Activated CD4-positive, alpha-beta T cell treated with anti-CD3 and anti-CD28 coated beads, Interleukin-2, amount 10 ng/mL, durations not matched to agents 24 days and 14 days (primary cell): Measurements from ENCODE around the gene HS3ST5. TPM values are rescaled to one million over a fixed set of nuclear protein-coding genes. Genes with fewer than 3 reads are reported as not detected.
"Not testable (repeated sequence)": the region's sequence is repeated elsewhere in the genome, so short reads cannot be mapped to it uniquely, and the experiment has no call there.

Experiments
- DNase-seq: peaks from one replicate; pipeline ENCODE4 v3.0.0; 2022
- H3K27ac Mint-ChIP-seq: one replicate; pipeline ENCODE4 v1.8.0; 2022; ENCODE audit warnings: mild to moderate bottlenecking, mixed read lengths
- H3K27me3 Mint-ChIP-seq: one replicate; pipeline ENCODE4 v1.8.0; 2022; ENCODE audit warnings: mixed read lengths
- H3K36me3 Mint-ChIP-seq: one replicate; pipeline ENCODE4 v1.8.0; 2022; ENCODE audit warnings: low read depth, mild to moderate bottlenecking, mixed read lengths
- H3K4me1 Mint-ChIP-seq: one replicate; pipeline ENCODE4 v1.8.0; 2021; ENCODE audit warnings: mixed read lengths
- H3K4me3 Mint-ChIP-seq: one replicate; pipeline ENCODE4 v1.8.0; 2022; ENCODE audit warnings: mild to moderate bottlenecking, moderate library complexity, mixed read lengths
- H3K9me3 Mint-ChIP-seq: one replicate; pipeline ENCODE4 v1.8.0; 2021; ENCODE audit warnings: mixed read lengths
- intact Hi-C: fragments of 100-400 bp; cut with micrococcal nuclease; formaldehyde crosslinking; loops from one replicate; pipeline ENCODE4 v1.15.1; 2023
- total RNA-seq: library from RNA; stranded (reverse); gene quantifications from 2 replicates; pipeline ENCODE4 v1.2.3, GENCODE V29; 2022

Gene HS3ST5
- total RNA-seq, 1 donor from 2014 or later = not detected

- Mint-ChIP-seq H3K36me3 (no peaks in the 10 kb centered on the region), H3K4me1 (no peaks in the 10 kb centered on the region), H3K27ac (no peak overlapping the region), H3K4me3 (no peak overlapping the region), H3K27me3 (peaks cover 14% of the 10 kb centered on the region), H3K9me3 (no peaks in the 10 kb centered on the region)
- DNase-seq = peak; percentile 10
- intact Hi-C loops = no loop called here
These were observed 259.6 kb downstream of the HS3ST5 start for GRCh38 chr6:114083251-114083650.

DNA sequence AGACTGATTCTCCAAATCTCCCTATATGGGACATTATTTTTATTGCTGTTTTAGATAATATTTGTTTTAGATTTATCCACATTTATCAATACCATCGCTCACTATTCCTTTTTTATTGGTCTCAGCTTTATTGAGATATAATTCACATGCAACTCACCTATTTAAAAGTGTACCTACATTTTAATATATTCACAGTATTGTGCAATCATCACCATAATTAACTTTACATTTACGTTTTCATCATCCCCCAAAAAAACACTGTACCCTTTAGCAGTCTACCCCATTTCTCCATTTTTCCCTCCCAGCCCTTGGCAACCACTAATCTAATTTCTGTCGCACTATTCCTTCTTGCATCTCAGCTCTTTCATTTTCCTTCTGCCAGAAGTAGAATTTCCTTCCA, 261.1 kb downstream of the HS3ST5 start:
- peaks cover 9% of the 10 kb centered on the region for H3K27me3 Mint-ChIP-seq
- H3K36me3 Mint-ChIP-seq = no peaks in the 10 kb centered on the region
- no peaks in the 10 kb centered on the region for H3K4me1 Mint-ChIP-seq
- H3K4me3 Mint-ChIP-seq = no peak overlapping the region
- intact Hi-C loops = no loop called here
- H3K9me3 Mint-ChIP-seq = no peaks in the 10 kb centered on the region
- no peak for DNase-seq
- H3K27ac Mint-ChIP-seq = no peak overlapping the region

GRCh38 chr6:114080891-114081510, 261.8 kb downstream of the HS3ST5 start:
- Mint-ChIP-seq H3K4me3 (no peak overlapping the region), H3K4me1 (no peaks in the 10 kb centered on the region), H3K9me3 (no peaks in the 10 kb centered on the region), H3K27me3 (peaks cover 9% of the 10 kb centered on the region), H3K36me3 (no peaks in the 10 kb centered on the region), H3K27ac (no peak overlapping the region)
- intact Hi-C loops = no loop called here
- DNase-seq = no peak

DNA sequence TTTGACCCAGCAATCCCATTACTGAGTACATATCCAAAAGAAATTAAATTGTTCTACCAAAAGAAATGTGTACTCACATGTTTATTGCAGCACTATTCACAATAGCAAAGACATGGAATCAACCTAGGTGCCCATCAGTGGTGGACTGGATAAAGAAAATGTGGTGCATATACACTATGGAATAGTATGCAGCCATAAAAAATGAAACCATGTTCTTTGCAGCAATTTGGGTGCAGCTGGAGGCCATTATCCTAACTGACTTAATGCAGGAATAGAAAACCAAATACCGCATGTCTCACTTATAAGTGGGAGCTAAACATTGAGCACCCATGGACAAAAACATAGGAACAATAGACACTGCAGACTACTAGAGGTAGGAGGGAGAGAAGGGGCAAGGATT, 262.4 kb downstream of the HS3ST5 start:
- H3K9me3 Mint-ChIP-seq, H3K27me3 Mint-ChIP-seq, DNase-seq, H3K4me3 Mint-ChIP-seq, intact Hi-C loops, H3K36me3 Mint-ChIP-seq, H3K4me1 Mint-ChIP-seq, H3K27ac Mint-ChIP-seq: not testable (repeated sequence)

- Mint-ChIP-seq H3K4me3 (no peak overlapping the region), H3K27ac (no peak overlapping the region), H3K4me1 (no peaks in the 10 kb centered on the region), H3K27me3 (no peaks in the 10 kb centered on the region), H3K36me3 (no peaks in the 10 kb centered on the region), H3K9me3 (no peaks in the 10 kb centered on the region)
- intact Hi-C loops = no loop called here
- DNase-seq = no peak
These were observed 267.0 kb downstream of the HS3ST5 start for GRCh38 chr6:114075777-114076176.

GRCh38 chr6:114075300-114075699, 267.5 kb downstream of the HS3ST5 start:
- no peak overlapping the region for H3K4me3 Mint-ChIP-seq
- H3K36me3 Mint-ChIP-seq = no peaks in the 10 kb centered on the region
- no peaks in the 10 kb centered on the region for H3K27me3 Mint-ChIP-seq
- no peak overlapping the region for H3K27ac Mint-ChIP-seq
- no peaks in the 10 kb centered on the region for H3K9me3 Mint-ChIP-seq
- no peaks in the 10 kb centered on the region for H3K4me1 Mint-ChIP-seq
- intact Hi-C loops = no loop called here
- no peak for DNase-seq

GRCh38 chr6:114068771-114069170, 274.1 kb downstream of the HS3ST5 start:
- H3K27ac Mint-ChIP-seq = no peak overlapping the region
- no peaks in the 10 kb centered on the region for H3K9me3 Mint-ChIP-seq
- H3K4me3 Mint-ChIP-seq = no peak overlapping the region
- H3K4me1 Mint-ChIP-seq = no peaks in the 10 kb centered on the region
- H3K36me3 Mint-ChIP-seq = no peaks in the 10 kb centered on the region
- DNase-seq = no peak
- intact Hi-C loops = no loop called here
- H3K27me3 Mint-ChIP-seq = peaks cover 4% of the 10 kb centered on the region

- no peaks in the 10 kb centered on the region for H3K4me1 Mint-ChIP-seq
- intact Hi-C loops = no loop called here
- peaks cover 4% of the 10 kb centered on the region for H3K27me3 Mint-ChIP-seq
- no peak overlapping the region for H3K27ac Mint-ChIP-seq
- H3K36me3 Mint-ChIP-seq = no peaks in the 10 kb centered on the region
- no peak for DNase-seq
- no peaks in the 10 kb centered on the region for H3K9me3 Mint-ChIP-seq
- H3K4me3 Mint-ChIP-seq = no peak overlapping the region
These were observed 274.7 kb downstream of the HS3ST5 start for GRCh38 chr6:114068116-114068515.

GRCh38 chr6:114064862-114065261, 278.0 kb downstream of the HS3ST5 start:
- Mint-ChIP-seq H3K36me3 (no peaks in the 10 kb centered on the region), H3K27me3 (peaks cover 4% of the 10 kb centered on the region), H3K4me1 (no peaks in the 10 kb centered on the region), H3K27ac (no peak overlapping the region), H3K4me3 (no peak overlapping the region), H3K9me3 (no peaks in the 10 kb centered on the region)
- intact Hi-C loops = no loop called here
- DNase-seq = no peak

GRCh38 chr6:114063956-114064355, 278.9 kb downstream of the HS3ST5 start:
- Mint-ChIP-seq H3K4me3 (no peak overlapping the region), H3K9me3 (no peaks in the 10 kb centered on the region), H3K27ac (no peak overlapping the region), H3K4me1 (no peaks in the 10 kb centered on the region), H3K36me3 (no peaks in the 10 kb centered on the region), H3K27me3 (peaks cover 4% of the 10 kb centered on the region)
- intact Hi-C loops = no loop called here
- DNase-seq = no peak

GRCh38 chr6:114062199-114062598, 280.6 kb downstream of the HS3ST5 start:
- H3K9me3 Mint-ChIP-seq = no peaks in the 10 kb centered on the region
- no peak overlapping the region for H3K27ac Mint-ChIP-seq
- no peak overlapping the region for H3K4me3 Mint-ChIP-seq
- H3K4me1 Mint-ChIP-seq = no peaks in the 10 kb centered on the region
- H3K36me3 Mint-ChIP-seq = no peaks in the 10 kb centered on the region
- H3K27me3 Mint-ChIP-seq = peaks cover 6% of the 10 kb centered on the region
- DNase-seq = no peak
- intact Hi-C loops = no loop called here

DNA sequence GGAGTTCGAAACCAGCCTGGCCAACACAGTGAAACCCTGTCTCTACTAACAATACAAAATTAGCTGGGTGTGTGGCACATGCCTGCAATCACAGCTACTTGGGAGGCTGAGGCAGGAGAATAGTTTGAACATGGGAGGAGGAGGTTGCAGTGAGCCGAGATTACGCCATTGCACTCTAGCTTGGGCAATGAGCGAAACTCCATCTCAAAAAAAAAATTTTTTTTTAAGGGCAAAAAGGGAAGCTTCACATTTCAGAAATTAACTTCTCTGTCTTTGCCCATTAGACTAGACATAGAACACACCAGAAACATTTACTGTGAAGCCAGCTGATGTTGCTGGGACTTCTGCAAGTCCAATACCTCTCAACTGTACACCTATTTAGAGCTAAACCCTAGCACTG, 281.1 kb downstream of the HS3ST5 start:
- intact Hi-C loops = no loop called here
- DNase-seq = no peak
- no peak overlapping the region for H3K27ac Mint-ChIP-seq
- no peak overlapping the region for H3K4me3 Mint-ChIP-seq
- no peaks in the 10 kb centered on the region for H3K36me3 Mint-ChIP-seq
- H3K4me1 Mint-ChIP-seq = no peaks in the 10 kb centered on the region
- peaks cover 6% of the 10 kb centered on the region for H3K27me3 Mint-ChIP-seq
- H3K9me3 Mint-ChIP-seq = no peaks in the 10 kb centered on the region

- H3K27me3 Mint-ChIP-seq = peaks cover 6% of the 10 kb centered on the region
- no peak overlapping the region for H3K27ac Mint-ChIP-seq
- intact Hi-C loops = no loop called here
- H3K9me3 Mint-ChIP-seq = no peaks in the 10 kb centered on the region
- no peak overlapping the region for H3K4me3 Mint-ChIP-seq
- no peaks in the 10 kb centered on the region for H3K4me1 Mint-ChIP-seq
- no peak for DNase-seq
- no peaks in the 10 kb centered on the region for H3K36me3 Mint-ChIP-seq
These were observed 281.7 kb downstream of the HS3ST5 start for GRCh38 chr6:114061116-114061515.

- intact Hi-C loops = no loop called here
- no peaks in the 10 kb centered on the region for H3K36me3 Mint-ChIP-seq
- H3K4me1 Mint-ChIP-seq = no peaks in the 10 kb centered on the region
- DNase-seq = no peak
- H3K27ac Mint-ChIP-seq = no peak overlapping the region
- H3K4me3 Mint-ChIP-seq = no peak overlapping the region
- peaks cover 4% of the 10 kb centered on the region for H3K27me3 Mint-ChIP-seq
- no peaks in the 10 kb centered on the region for H3K9me3 Mint-ChIP-seq
These were observed 284.4 kb downstream of the HS3ST5 start for GRCh38 chr6:114058435-114058834.

GRCh38 chr6:114055763-114056162, 287.1 kb downstream of the HS3ST5 start:
- intact Hi-C loops = no loop called here
- DNase-seq = no peak
- H3K4me3 Mint-ChIP-seq = no peak overlapping the region
- no peak overlapping the region for H3K27ac Mint-ChIP-seq
- no peaks in the 10 kb centered on the region for H3K9me3 Mint-ChIP-seq
- H3K36me3 Mint-ChIP-seq = no peaks in the 10 kb centered on the region
- no peaks in the 10 kb centered on the region for H3K4me1 Mint-ChIP-seq
- H3K27me3 Mint-ChIP-seq = peaks cover 4% of the 10 kb centered on the region
